HEK293 (cell line): ENCODE results near the gene NR3C2.

Experiments
- CTCF ChIA-PET: fragments of 350-600 bp; formaldehyde crosslinking; extraction: SDS; loops from one replicate; lab custom pipeline; 2021; ENCODE audit warnings: antibody characterized with exemption; lab: Yijun Ruan, JAX
- POLR2A ChIA-PET: fragments of 300-600 bp; formaldehyde crosslinking; extraction: SDS; loops from one replicate; lab custom pipeline; 2020; ENCODE audit warnings: antibody characterized with exemption, inconsistent platforms; lab: Yijun Ruan, JAX
- H3K27ac ChIP-seq: fragments of 200-500 bp; sonication (Bioruptor generic); 2 replicates; pipeline ENCODE4 v1.5.1; 2014; ENCODE audit warnings: low read depth, low read length, control low read depth, inconsistent platforms; ENCODE audit errors: extremely low read depth
- H3K36me3 ChIP-seq, 2 experiments: fragments of 200-500 bp in 1 of 2; sonication (Bioruptor generic) in 1 of 2; 1 replicate in 1 of 2; 2 replicates in 1 of 2; pipeline ENCODE4 v1.5.1; 2014 to 2017; ENCODE audit warnings: inconsistent platforms in 2 of 2, low read length in 2 of 2; ENCODE audit not compliant: control insufficient read depth in 2 of 2, insufficient read depth in 1 of 2
- H3K4me1 ChIP-seq: fragments of 200-500 bp; sonication (Bioruptor generic); 2 replicates; pipeline ENCODE4 v1.5.1; 2014; ENCODE audit warnings: mild to moderate bottlenecking, low read length, inconsistent platforms; ENCODE audit not compliant: control insufficient read depth, insufficient read depth
- H3K4me3 ChIP-seq: 2 replicates; pipeline ENCODE4 v1.5.1; 2011; ENCODE audit warnings: low read depth, mild to moderate bottlenecking, control low read depth, low read length, moderate library complexity
- H3K9me3 ChIP-seq: fragments of 200-500 bp; sonication (Bioruptor generic); 2 replicates; pipeline ENCODE4 v1.5.1; 2014; ENCODE audit warnings: low read depth, low read length, inconsistent platforms; ENCODE audit not compliant: control insufficient read depth, insufficient read depth
- GLIS1 ChIP-seq: fragments of 450-650 bp; formaldehyde crosslinking; IDR thresholded peaks from 2 replicates; pipeline ENCODE4 v1.5.1; 2016; ENCODE audit warnings: missing biosample characterization, missing genetic modification characterization
- KLF10 ChIP-seq: fragments of 450-650 bp; IDR thresholded peaks from 2 replicates; pipeline ENCODE4 v1.5.1; 2018; ENCODE audit warnings: missing biosample characterization, mild to moderate bottlenecking, missing genetic modification characterization
- MZF1 ChIP-seq: fragments of 450-650 bp; formaldehyde crosslinking; IDR thresholded peaks from 2 replicates; pipeline ENCODE4 v1.5.1; 2017; ENCODE audit warnings: missing biosample characterization, missing genetic modification characterization, borderline replicate concordance
- REST ChIP-seq: fragments of 450-650 bp; formaldehyde crosslinking; IDR thresholded peaks from 2 replicates; pipeline ENCODE4 v1.5.1; 2016; ENCODE audit warnings: missing biosample characterization, missing genetic modification characterization
- YY1 ChIP-seq: fragments of 450-650 bp; formaldehyde crosslinking; IDR thresholded peaks from 2 replicates; pipeline ENCODE4 v1.5.1; 2018; ENCODE audit warnings: missing biosample characterization, missing genetic modification characterization
- ZBTB20 ChIP-seq: fragments of 450-650 bp; formaldehyde crosslinking; IDR thresholded peaks from 2 replicates; pipeline ENCODE4 v1.5.1; 2016; ENCODE audit warnings: missing biosample characterization, missing genetic modification characterization
- ZFP37 ChIP-seq: fragments of 450-650 bp; formaldehyde crosslinking; IDR thresholded peaks from 2 replicates; pipeline ENCODE4 v1.5.1; 2016; ENCODE audit warnings: missing biosample characterization, missing genetic modification characterization
- ZNF169 ChIP-seq: fragments of 450-650 bp; formaldehyde crosslinking; IDR thresholded peaks from 2 replicates; pipeline ENCODE4 v1.5.1; 2016; ENCODE audit warnings: missing biosample characterization, missing genetic modification characterization
- ZNF274 ChIP-seq, 2 experiments: fragments of 200-500 bp in 1 of 2; fragments of 450-650 bp in 1 of 2; sonication (Bioruptor generic) in 1 of 2; formaldehyde crosslinking in 1 of 2; IDR thresholded peaks; 2 replicates each; pipeline versions ENCODE4 v1.5.1 to v1.6.1; 2014 to 2016; ENCODE audit warnings: borderline replicate concordance in 1 of 2, inconsistent platforms in 1 of 2, low read length in 1 of 2, missing biosample characterization in 1 of 2, missing genetic modification characterization in 1 of 2
- ZNF404 ChIP-seq: fragments of 450-650 bp; formaldehyde crosslinking; IDR thresholded peaks from 2 replicates; pipeline ENCODE4 v1.5.1; 2017; ENCODE audit warnings: missing biosample characterization, missing genetic modification characterization
- ZNF510 ChIP-seq: fragments of 450-650 bp; formaldehyde crosslinking; IDR thresholded peaks from 2 replicates; pipeline ENCODE4 v1.5.1; 2018; ENCODE audit warnings: mild to moderate bottlenecking, missing genetic modification characterization, missing biosample characterization; ENCODE audit not compliant: insufficient replicate concordance
- ZNF514 ChIP-seq: fragments of 450-650 bp; formaldehyde crosslinking; IDR thresholded peaks from 2 replicates; pipeline ENCODE4 v1.5.1; 2016; ENCODE audit warnings: missing biosample characterization, missing genetic modification characterization
- ZNF529 ChIP-seq: fragments of 450-650 bp; formaldehyde crosslinking; IDR thresholded peaks from 2 replicates; pipeline ENCODE4 v1.5.1; 2017; ENCODE audit warnings: missing genetic modification characterization, missing biosample characterization; ENCODE audit not compliant: insufficient replicate concordance
- ZNF561 ChIP-seq: fragments of 450-650 bp; IDR thresholded peaks from 2 replicates; pipeline ENCODE4 v1.5.1; 2018; ENCODE audit warnings: missing biosample characterization, missing genetic modification characterization, borderline replicate concordance
- ZNF664 ChIP-seq: fragments of 450-650 bp; formaldehyde crosslinking; IDR thresholded peaks from 2 replicates; pipeline ENCODE4 v1.5.1; 2016; ENCODE audit warnings: missing biosample characterization, missing genetic modification characterization
- ZNF692 ChIP-seq: fragments of 450-650 bp; formaldehyde crosslinking; IDR thresholded peaks from 2 replicates; pipeline ENCODE4 v1.5.1; 2016; ENCODE audit warnings: missing biosample characterization, missing genetic modification characterization
- ZNF768 ChIP-seq: fragments of 450-650 bp; formaldehyde crosslinking; IDR thresholded peaks from 2 replicates; pipeline ENCODE4 v1.5.1; 2018; ENCODE audit warnings: missing biosample characterization, mild to moderate bottlenecking, missing genetic modification characterization
- ZNF843 ChIP-seq: fragments of 450-650 bp; formaldehyde crosslinking; IDR thresholded peaks from 2 replicates; pipeline ENCODE4 v1.5.1; 2016; ENCODE audit warnings: missing biosample characterization, missing genetic modification characterization
- ZSCAN4 ChIP-seq: fragments of 450-650 bp; formaldehyde crosslinking; IDR thresholded peaks from 2 replicates; pipeline ENCODE4 v1.5.1; 2017; ENCODE audit warnings: missing biosample characterization, missing genetic modification characterization

Gene NR3C2

GRCh38 chr4:148397771-148398170, 44.4 kb downstream of the NR3C2 start:
- no peak for TF ChIP-seq REST (tag by site-specific recombination)
- TF ChIP-seq ZNF514, result no peak
- no peak for TF ChIP-seq ZNF561 (tag by site-specific recombination)
- TF ChIP-seq, all 188 proteins: peak for 0
- no peak overlapping the region for H3K4me3 ChIP-seq
- CTCF ChIA-PET, result no interaction called here
- no peak overlapping the region for H3K27ac ChIP-seq
- H3K36me3 ChIP-seq, result no peaks in the 10 kb centered on the region
- 0 out of 2 replicates have a peak, but pooled peaks cover 2% of the 10 kb centered on the region for H3K4me1 ChIP-seq
- no peaks in the 10 kb centered on the region for H3K9me3 ChIP-seq
- POLR2A ChIA-PET, result no interaction called here

GRCh38 chr4:148396986-148397673, 45.1 kb downstream of the NR3C2 start:
- H3K9me3 ChIP-seq, result no peaks in the 10 kb centered on the region
- H3K36me3 ChIP-seq, result no peaks in the 10 kb centered on the region
- H3K27ac ChIP-seq, result no peak overlapping the region
- H3K4me1 ChIP-seq, result 0 out of 2 replicates have a peak, but pooled peaks cover 2% of the 10 kb centered on the region
- no peak for TF ChIP-seq KLF10
- no peak for TF ChIP-seq ZSCAN4 (tag by site-specific recombination)
- TF ChIP-seq YY1 (tag by site-specific recombination), result no peak
- TF ChIP-seq ZNF768 (tag by site-specific recombination), result no peak
- TF ChIP-seq ZNF664, result no peak
- no peak for TF ChIP-seq ZNF843 (tag by site-specific recombination)
- no peak for TF ChIP-seq ZNF692 (tag by site-specific recombination)
- TF ChIP-seq ZNF404 (tag by site-specific recombination), result no peak
- TF ChIP-seq ZNF510 (tag by site-specific recombination), result no peak
- TF ChIP-seq GLIS1 (tag by site-specific recombination), result no peak
- TF ChIP-seq ZBTB20 (tag by site-specific recombination), result no peak
- TF ChIP-seq ZFP37, result no peak
- no peak for TF ChIP-seq ZNF274 (IDR thresholded peaks at IDR 0.05; ENCODE audit: low read length)
- TF ChIP-seq ZNF274 (tag by site-specific recombination; IDR thresholded peaks at IDR 0.05; ENCODE audit: borderline replicate concordance), result no peak
- TF ChIP-seq ZNF529 (tag by site-specific recombination), result no peak
- TF ChIP-seq ZNF169 (tag by site-specific recombination), result no peak
- TF ChIP-seq MZF1 (tag by site-specific recombination), result no peak
- ChIA-PET POLR2A (no interaction called here), CTCF (no interaction called here)
- no peak overlapping the region for H3K4me3 ChIP-seq
